ENCODE results near the gene ABR.

GRCh38 chr17:1212946-1213345 lies 33.2 kb upstream of the ABR start:
- TF ChIP-seq CTCF (IDR thresholded peaks at IDR 0.05) (no peak), POLR2AphosphoS5 (IDR thresholded peaks at IDR 0.05; ENCODE audit: low read depth, low read length) (no peak), REST (IDR thresholded peaks at IDR 0.05; ENCODE audit: insufficient read depth in 1 of 2, low read depth in 2 of 2, low read length in 1 of 2) (no peak), TCF7L2 (IDR thresholded peaks at IDR 0.05; ENCODE audit: low read depth, low read length) (no peak)
